AG20443 (cell line): ENCODE results near the gene CXCR2.

Source experiments
- DNase-seq: peaks from one replicate; pipeline ENCODE4 v3.0.0; 2012; ENCODE audit warnings: low spot score, mixed read lengths

Gene CXCR2

DNA sequence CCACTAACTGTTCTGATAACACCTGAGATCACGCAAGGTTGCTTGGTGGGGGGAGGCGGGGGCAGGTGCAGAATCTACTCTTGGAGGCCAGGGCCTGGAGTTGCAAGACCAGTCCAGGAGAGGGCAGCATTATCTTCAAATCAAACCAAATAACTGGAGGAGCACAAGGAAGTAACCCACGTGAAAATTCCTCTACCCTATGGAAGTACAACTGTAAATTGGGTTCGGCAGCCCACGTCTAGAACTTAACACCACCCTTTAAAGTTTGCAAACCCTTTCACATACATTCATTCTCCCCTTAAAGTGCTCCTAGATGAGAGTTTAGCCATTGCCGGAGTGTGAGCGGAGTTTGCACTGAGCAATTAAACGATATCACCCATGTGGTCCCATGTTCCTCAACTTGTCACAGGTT lies 60.5 kb downstream of the CXCR2 start:
- peak; percentile 84 for DNase-seq
